Large intestine (tissue), 3 donors: ENCODE measurements around the gene CADM1. TPM values are rescaled to one million over a fixed set of nuclear protein-coding genes. Genes with fewer than 3 reads are reported as not detected.

Experiments used
- DNase-seq, 2 donors: peaks; one replicate each; pipeline versions ENCODE4 v3.0.0 to v3.0.0-alpha.2; 2013
- H3K27ac ChIP-seq: one replicate; pipeline ENCODE4 v1.5.1; 2013; ENCODE audit warnings: low read length
- H3K27me3 ChIP-seq: 2 replicates; pipeline ENCODE4 v1.6.1; 2013; ENCODE audit warnings: low read length; ENCODE audit not compliant: control insufficient read depth, insufficient read depth
- H3K36me3 ChIP-seq: 2 replicates; pipeline ENCODE4 v1.6.1; 2013; ENCODE audit warnings: low read length; ENCODE audit not compliant: control insufficient read depth, insufficient read depth
- H3K4me1 ChIP-seq: one replicate; pipeline ENCODE4 v1.6.1; 2013; ENCODE audit warnings: low read length; ENCODE audit not compliant: control insufficient read depth, insufficient read depth
- H3K4me3 ChIP-seq: one replicate; pipeline ENCODE4 v1.5.1; 2013; ENCODE audit warnings: low read length
- H3K9me3 ChIP-seq: one replicate; pipeline ENCODE4 v1.6.1; 2013; ENCODE audit warnings: mild to moderate bottlenecking, low read depth, low read length, moderate library complexity; ENCODE audit not compliant: control insufficient read depth
- WGBS: methylation state at CpG from one replicate; pipeline ENCODE4 v1.1.5; 2013; ENCODE audit warnings: low lambda C conversion rate; ENCODE audit not compliant: insufficient coverage; 5-methylcytosine and 5-hydroxymethylcytosine counted together
- polyA plus RNA-seq: library from polyadenylated mRNA; unstranded; fragments of 120-200 nt; gene quantifications from one replicate; pipeline ENCODE4 v1.2.1, GENCODE V29; 2013

Gene CADM1
- polyA plus RNA-seq, 1 donor, result 32.7 TPM

DNA sequence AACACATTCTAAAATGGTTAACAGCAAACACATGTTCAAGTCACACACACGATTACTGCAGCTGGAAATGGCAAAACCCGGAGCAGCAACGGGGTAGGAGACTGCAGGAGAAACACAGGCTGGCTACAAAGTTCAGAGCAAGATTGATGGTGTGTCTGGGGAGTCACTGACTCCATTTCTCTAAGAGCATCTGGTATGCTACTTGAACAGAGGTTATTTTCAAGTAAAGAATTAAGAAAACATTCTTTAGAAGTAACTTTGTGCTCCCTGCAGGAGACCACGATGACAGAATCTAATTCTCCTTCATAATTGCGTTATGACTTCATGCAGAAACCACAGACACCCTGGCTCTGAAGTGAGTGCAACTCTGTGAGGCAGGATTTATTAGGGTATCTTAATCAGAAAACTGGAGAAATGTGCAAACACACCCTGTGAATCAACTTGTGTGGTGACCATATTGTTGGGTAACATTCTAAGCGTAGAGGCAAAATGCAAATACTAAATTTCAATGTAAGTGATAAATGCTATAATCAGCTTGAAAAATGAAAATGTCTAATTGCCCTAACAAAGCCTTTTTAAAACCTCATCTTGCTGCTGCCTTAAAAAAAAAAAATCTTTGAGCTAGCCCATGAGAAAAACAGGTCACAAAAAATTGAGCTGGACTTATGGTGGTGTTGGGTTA, 303.0 kb downstream of the CADM1 start:
- WGBS, result 80% methylated on average over 1 of the region's 6 CpGs
- Histone ChIP-seq H3K9me3 (no peaks in the 10 kb centered on the region), H3K4me1 (no peaks in the 10 kb centered on the region), H3K36me3 (no peaks in the 10 kb centered on the region), H3K27me3 (no peaks in the 10 kb centered on the region), H3K27ac (no peak overlapping the region), H3K4me3 (no peak overlapping the region)
- no peak for DNase-seq

DNA sequence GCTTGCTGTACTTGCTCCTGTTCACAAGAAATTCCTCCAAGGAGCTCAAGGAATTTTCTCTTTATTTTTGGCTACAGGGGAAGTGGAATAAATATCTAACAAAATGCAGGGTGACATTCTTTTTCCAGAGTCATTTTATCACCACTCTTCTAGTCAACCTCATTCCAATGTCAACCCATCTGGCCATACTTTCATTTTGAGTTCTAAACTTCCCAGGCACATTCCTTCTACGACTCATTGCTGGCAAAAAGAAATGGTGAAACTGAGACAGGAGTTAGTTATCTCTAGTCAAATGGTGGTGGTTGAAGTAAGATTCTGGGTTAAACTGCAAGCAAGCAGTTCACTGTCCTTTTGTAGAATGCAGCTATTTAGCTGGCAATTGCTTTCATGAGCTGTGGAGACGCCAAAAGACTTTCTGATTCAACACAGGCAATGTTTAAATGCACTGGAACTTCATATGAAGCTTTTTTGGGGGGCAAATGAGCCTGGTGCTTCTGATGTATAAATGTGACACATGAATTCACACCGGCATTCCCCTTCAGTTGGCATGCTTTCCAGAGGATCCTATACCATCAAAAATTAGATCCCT, 304.6 kb downstream of the CADM1 start:
- no peak overlapping the region for H3K27ac ChIP-seq
- H3K36me3 ChIP-seq, result no peaks in the 10 kb centered on the region
- no peak for DNase-seq
- H3K4me1 ChIP-seq, result no peaks in the 10 kb centered on the region
- H3K4me3 ChIP-seq, result no peak overlapping the region
- H3K9me3 ChIP-seq, result no peaks in the 10 kb centered on the region
- no CpG with 5 or more reads among the region's 3 CpGs for WGBS
- H3K27me3 ChIP-seq, result no peaks in the 10 kb centered on the region

DNA sequence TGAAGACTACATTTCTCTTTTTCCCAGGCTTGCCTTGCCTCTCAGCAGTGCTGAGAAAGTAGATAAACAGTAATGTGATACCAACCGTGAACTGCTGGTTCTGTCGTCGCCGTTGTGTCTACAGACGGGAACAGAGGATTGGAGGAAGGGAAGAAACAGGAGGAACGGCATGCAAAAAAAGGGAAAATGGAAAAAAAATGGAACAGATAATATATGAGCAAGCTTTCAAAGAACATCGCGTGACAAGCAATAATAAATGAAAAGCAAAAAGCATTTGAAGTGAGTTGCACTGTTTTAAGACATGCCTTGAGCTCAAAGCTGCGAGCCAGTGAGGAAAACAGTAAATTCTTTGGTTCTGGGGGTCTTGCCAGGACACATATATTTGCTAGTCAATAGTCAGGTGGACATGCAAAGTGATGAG, 305.9 kb downstream of the CADM1 start:
- Histone ChIP-seq H3K27me3 (no peaks in the 10 kb centered on the region), H3K36me3 (no peaks in the 10 kb centered on the region), H3K27ac (no peak overlapping the region), H3K4me1 (no peaks in the 10 kb centered on the region), H3K9me3 (no peaks in the 10 kb centered on the region), H3K4me3 (no peak overlapping the region)
- no peak for DNase-seq
- WGBS, result 79% methylated on average over 8 of the region's 9 CpGs

DNA sequence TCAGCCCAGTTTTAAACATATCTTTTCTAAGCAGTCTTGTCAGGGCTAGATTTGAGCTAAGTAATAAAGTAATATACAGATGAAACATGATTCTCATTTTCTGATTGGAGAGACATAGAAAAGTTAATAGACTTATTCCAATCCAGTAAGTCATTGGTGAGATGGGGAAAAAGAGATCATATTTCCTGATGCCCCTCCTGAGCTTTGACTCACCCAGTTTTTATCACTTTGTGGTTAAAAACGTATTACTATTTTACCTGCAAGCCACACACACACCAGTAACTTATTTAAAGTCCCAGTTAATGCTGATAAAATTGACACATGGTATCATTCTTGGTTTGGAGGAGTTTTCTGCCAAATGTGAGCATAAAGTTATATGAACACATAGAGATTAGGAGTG, 306.8 kb downstream of the CADM1 start:
- Histone ChIP-seq H3K27ac (no peak overlapping the region), H3K9me3 (no peaks in the 10 kb centered on the region), H3K36me3 (no peaks in the 10 kb centered on the region), H3K27me3 (no peaks in the 10 kb centered on the region), H3K4me3 (no peak overlapping the region), H3K4me1 (no peaks in the 10 kb centered on the region)
- no CpG with 5 or more reads among the region's 1 CpG for WGBS
- no peak for DNase-seq

DNA sequence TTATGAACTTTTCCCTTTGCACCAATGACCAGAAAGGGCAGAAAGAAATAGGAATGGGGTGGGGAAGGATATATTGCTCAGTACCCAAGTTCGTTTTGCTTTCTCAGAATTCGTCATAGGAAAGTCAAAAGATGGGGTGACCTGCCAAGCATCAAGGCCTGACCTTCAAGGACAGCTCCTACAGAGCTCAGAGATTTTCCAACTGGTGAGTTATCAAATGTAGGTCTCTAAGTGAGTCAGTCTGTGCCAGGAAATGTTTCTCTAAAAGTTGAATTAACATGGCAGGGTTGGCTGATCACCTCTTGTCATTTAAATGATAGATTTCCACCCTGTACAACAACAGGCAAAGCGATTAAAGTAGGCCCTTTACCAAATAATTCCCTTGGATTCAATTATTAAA, 307.2 kb downstream of the CADM1 start:
- H3K36me3 ChIP-seq, result no peaks in the 10 kb centered on the region
- no peaks in the 10 kb centered on the region for H3K4me1 ChIP-seq
- H3K27me3 ChIP-seq, result no peaks in the 10 kb centered on the region
- no peak for DNase-seq
- WGBS, result no CpG with 5 or more reads among the region's 3 CpGs
- H3K4me3 ChIP-seq, result no peak overlapping the region
- no peaks in the 10 kb centered on the region for H3K9me3 ChIP-seq
- H3K27ac ChIP-seq, result no peak overlapping the region

DNA sequence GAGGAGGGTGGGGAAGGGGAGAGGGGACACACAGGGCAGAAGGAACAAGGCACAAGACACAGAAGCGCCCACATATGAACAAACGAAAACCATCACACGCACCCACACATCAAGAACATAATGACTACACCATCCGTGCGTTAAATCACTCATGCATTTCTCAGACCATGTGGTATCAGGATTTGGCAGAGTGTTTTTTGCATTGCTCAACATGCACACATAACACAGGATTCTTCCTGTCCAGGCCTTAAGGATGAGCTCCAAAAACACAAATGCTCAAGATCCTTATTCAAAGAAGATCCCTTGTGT, 309.5 kb downstream of the CADM1 start:
- Histone ChIP-seq H3K4me3 (no peak overlapping the region), H3K27me3 (no peaks in the 10 kb centered on the region), H3K9me3 (no peaks in the 10 kb centered on the region), H3K36me3 (no peaks in the 10 kb centered on the region), H3K27ac (no peak overlapping the region), H3K4me1 (no peaks in the 10 kb centered on the region)
- WGBS, result no CpG with 5 or more reads among the region's 5 CpGs
- no peak for DNase-seq

DNA sequence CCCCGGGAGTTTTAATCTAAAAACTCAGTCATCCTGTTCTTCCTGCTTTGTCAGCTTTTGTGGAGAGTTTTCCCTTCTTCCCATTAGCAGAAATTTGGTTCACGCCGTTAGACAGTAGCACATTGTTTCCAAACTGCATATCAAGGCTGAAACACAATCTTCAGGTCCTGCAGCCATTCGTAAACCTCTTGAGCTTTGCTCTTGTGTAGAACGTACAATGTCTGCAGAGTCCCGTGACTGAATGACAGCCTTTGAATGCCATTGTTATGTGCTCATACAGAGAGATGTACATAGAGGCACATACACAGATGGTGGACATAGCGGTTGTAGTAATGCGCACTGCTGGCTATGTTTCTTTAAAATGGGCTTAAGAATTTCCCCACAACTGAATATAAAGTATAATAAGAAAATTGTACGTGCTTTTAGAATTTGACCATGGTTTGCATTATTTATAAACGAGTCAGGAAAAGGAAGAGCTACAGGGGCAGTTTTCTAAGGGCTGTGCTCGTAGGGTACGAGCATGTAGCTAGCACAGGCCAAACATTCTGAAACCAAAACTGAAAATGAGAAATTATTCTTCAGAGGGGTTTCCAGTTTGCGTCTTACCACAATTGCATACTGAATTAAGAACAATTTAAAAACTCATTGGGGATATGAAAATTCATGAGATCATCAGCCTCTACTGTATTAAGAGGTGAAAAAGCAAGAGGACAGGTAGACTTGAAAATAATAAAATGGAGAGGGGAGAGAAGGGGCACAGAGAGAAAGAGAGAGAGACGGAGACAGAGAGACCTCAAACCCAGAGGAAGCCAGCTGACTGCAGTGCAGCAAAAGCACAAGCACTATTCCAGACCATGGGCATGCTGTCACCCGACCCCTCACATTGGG, 310.1 kb downstream of the CADM1 start:
- no peaks in the 10 kb centered on the region for H3K4me1 ChIP-seq
- no peak overlapping the region for H3K27ac ChIP-seq
- 94% methylated on average over 5 of the region's 15 CpGs for WGBS
- DNase-seq, result no peak
- H3K9me3 ChIP-seq, result no peaks in the 10 kb centered on the region
- no peaks in the 10 kb centered on the region for H3K27me3 ChIP-seq
- no peaks in the 10 kb centered on the region for H3K36me3 ChIP-seq
- H3K4me3 ChIP-seq, result no peak overlapping the region

DNA sequence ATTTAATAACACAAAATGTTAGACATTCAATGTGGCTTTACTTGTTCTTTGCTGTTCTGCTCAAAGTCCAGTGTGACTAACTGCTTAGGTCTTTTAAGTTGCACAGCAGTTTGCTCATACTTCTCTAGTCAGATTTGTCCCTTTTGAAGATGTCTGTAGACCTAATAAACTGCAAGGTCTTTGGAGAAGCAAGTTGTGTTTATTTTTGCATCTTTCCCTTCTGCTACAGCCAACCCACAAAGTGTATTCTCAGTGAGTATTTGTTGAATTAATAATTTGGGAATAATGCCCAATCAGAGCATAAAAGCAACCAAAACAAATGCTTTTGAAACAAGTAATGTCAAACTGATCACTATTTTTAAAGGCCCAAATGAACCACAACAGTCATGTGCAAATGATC, 312.5 kb downstream of the CADM1 start:
- Histone ChIP-seq H3K9me3 (no peaks in the 10 kb centered on the region), H3K36me3 (no peaks in the 10 kb centered on the region), H3K4me3 (no peak overlapping the region), H3K27ac (no peak overlapping the region), H3K27me3 (no peaks in the 10 kb centered on the region), H3K4me1 (no peaks in the 10 kb centered on the region)
- DNase-seq, result no peak

DNA sequence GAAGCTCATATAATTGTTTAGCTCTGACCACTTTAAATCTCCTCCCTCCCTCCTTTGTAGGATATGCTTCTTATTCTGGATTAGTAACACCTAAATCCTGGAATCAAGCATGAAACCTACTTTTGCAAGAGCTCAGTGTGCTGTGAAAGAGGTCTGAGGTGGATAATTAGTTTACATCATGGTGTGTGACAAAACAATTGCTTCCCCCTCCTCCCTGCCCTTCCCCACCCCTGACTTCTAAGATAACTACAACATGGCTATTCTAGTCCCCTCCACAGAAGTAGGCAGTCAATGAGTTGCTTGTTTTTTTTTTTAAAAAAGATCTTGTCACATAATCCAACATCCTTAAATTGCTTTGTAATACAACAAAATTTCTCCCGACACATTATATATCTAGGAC, 314.0 kb downstream of the CADM1 start:
- no peak for DNase-seq
- H3K27me3 ChIP-seq, result no peaks in the 10 kb centered on the region
- no CpG with 5 or more reads among the region's 1 CpG for WGBS
- H3K4me3 ChIP-seq, result no peak overlapping the region
- no peak overlapping the region for H3K27ac ChIP-seq
- no peaks in the 10 kb centered on the region for H3K9me3 ChIP-seq
- no peaks in the 10 kb centered on the region for H3K36me3 ChIP-seq
- no peaks in the 10 kb centered on the region for H3K4me1 ChIP-seq

DNA sequence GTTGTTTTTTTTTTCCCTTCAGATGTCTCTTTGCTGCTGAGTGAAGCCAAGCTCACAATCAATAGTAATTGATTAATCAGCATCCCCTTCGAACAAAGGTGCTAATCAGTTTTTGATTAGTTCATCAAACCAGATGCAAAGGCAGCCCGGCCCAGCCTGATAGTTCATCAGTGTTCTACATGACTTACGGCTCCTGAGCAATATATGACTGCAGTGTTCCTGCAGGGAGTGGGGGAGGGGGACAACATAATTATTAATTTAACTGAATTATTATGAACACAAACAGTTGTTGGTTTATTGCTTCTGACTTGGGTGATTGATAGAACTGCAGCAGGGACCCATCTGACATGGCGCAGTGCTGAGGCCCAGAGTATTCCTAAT, 315.3 kb downstream of the CADM1 start:
- H3K27ac ChIP-seq, result no peak overlapping the region
- no peaks in the 10 kb centered on the region for H3K36me3 ChIP-seq
- H3K4me3 ChIP-seq, result no peak overlapping the region
- no peaks in the 10 kb centered on the region for H3K27me3 ChIP-seq
- WGBS, result no CpG with 5 or more reads among the region's 4 CpGs
- no peak for DNase-seq
- no peaks in the 10 kb centered on the region for H3K9me3 ChIP-seq
- H3K4me1 ChIP-seq, result no peaks in the 10 kb centered on the region
